GM19463 (cell line): ENCODE measurements around the gene ACTL7A.
A peak's percentile ranks its signal among the peaks of the same experiment; 100 is the strongest.
"Not testable (repeated sequence)": the region's sequence is repeated elsewhere in the genome, so short reads cannot be mapped to it uniquely, and the experiment has no call there.

Experiments
- ATAC-seq: cut with Tn5 transposase; IDR thresholded peaks from one replicate; pipeline ENCODE4 v1.9.1; 2021; ENCODE audit warnings: mild to moderate bottlenecking, moderate library complexity; ENCODE audit not compliant: unreplicated experiment

ACTL7A gene

GRCh38 chr9:108876425-108876824 lies 14.4 kb downstream of the ACTL7A start:
- no peak for ATAC-seq

- ATAC-seq, result no peak
Observed at GRCh38 chr9:108877524-108877923, 15.5 kb downstream of the ACTL7A start.

- no peak for ATAC-seq
Observed at GRCh38 chr9:108880738-108881316, 18.8 kb downstream of the ACTL7A start.

GRCh38 chr9:108882052-108882888 lies 20.2 kb downstream of the ACTL7A start:
- no peak for ATAC-seq

- no peak for ATAC-seq
Observed at GRCh38 chr9:108883085-108883484, 21.0 kb downstream of the ACTL7A start.

GRCh38 chr9:108884701-108885100 lies 22.6 kb downstream of the ACTL7A start:
- ATAC-seq, result no peak

GRCh38 chr9:108885643-108886348 lies 23.7 kb downstream of the ACTL7A start:
- ATAC-seq, result peak; percentile 99

- ATAC-seq, result not testable (repeated sequence)
Observed at GRCh38 chr9:108886594-108887271, 24.7 kb downstream of the ACTL7A start.

- no peak for ATAC-seq
Observed at GRCh38 chr9:108889649-108890067, 27.6 kb downstream of the ACTL7A start.

GRCh38 chr9:108894225-108894997 lies 32.3 kb downstream of the ACTL7A start:
- no peak for ATAC-seq

- no peak for ATAC-seq
Observed at GRCh38 chr9:108897324-108898096, 35.4 kb downstream of the ACTL7A start.

GRCh38 chr9:108899023-108899695 lies 37.1 kb downstream of the ACTL7A start:
- not testable (repeated sequence) for ATAC-seq

- no peak for ATAC-seq
Observed at GRCh38 chr9:108900176-108900575, 38.1 kb downstream of the ACTL7A start.

- ATAC-seq, result no peak
Observed at GRCh38 chr9:108903420-108904103, 41.5 kb downstream of the ACTL7A start.

GRCh38 chr9:108904161-108904560 lies 42.1 kb downstream of the ACTL7A start:
- no peak for ATAC-seq

GRCh38 chr9:108905494-108905893 lies 43.4 kb downstream of the ACTL7A start:
- no peak for ATAC-seq

GRCh38 chr9:108910402-108910801 lies 48.3 kb downstream of the ACTL7A start:
- no peak for ATAC-seq

GRCh38 chr9:108910914-108911313 lies 48.8 kb downstream of the ACTL7A start:
- no peak for ATAC-seq

GRCh38 chr9:108911820-108912219 lies 49.8 kb downstream of the ACTL7A start:
- ATAC-seq, result no peak
